Stimulated activated memory B cell treated with anti-CD40 and anti-IgM and Interleukin-4, amounts not matched to agents 10 μg/mL and 1 μg/mL and 100 μg/mL, for 72 hours (primary cell): ENCODE results near the gene PUM1.
A peak's percentile ranks its signal among the peaks of the same experiment; 100 is the strongest.
"Not testable (repeated sequence)": the region's sequence is repeated elsewhere in the genome, so short reads cannot be mapped to it uniquely, and the experiment has no call there.

Experiments used
- ATAC-seq: fragments of 150-1000 bp; cut with Tn5 transposase; 2 replicates; pipeline ENCODE4 v1.10.0; 2021
- H3K27ac Mint-ChIP-seq: one replicate; pipeline ENCODE4 v1.8.0; 2022; ENCODE audit warnings: mild to moderate bottlenecking, mixed read lengths
- H3K27me3 Mint-ChIP-seq: one replicate; pipeline ENCODE4 v1.8.0; 2022; ENCODE audit warnings: mixed read lengths
- H3K36me3 Mint-ChIP-seq: one replicate; pipeline ENCODE4 v1.8.0; 2022; ENCODE audit warnings: mixed read lengths
- H3K4me1 Mint-ChIP-seq: one replicate; pipeline ENCODE4 v1.8.0; 2022; ENCODE audit warnings: mixed read lengths
- H3K4me3 Mint-ChIP-seq: one replicate; pipeline ENCODE4 v1.8.0; 2022; ENCODE audit warnings: mild to moderate bottlenecking, moderate library complexity, mixed read lengths
- H3K9me3 Mint-ChIP-seq: one replicate; pipeline ENCODE4 v1.8.0; 2022; ENCODE audit warnings: mixed read lengths

PUM1 gene

GRCh38 chr1:31065310-31066217 is at the start of gene PUM1:
PUM1 (minus strand) TSS chr1:31065717; CDS start chr1:31059566, 6,151 bp downstream.
- H3K27me3 Mint-ChIP-seq, result no peaks in the 10 kb centered on the region
- H3K4me1 Mint-ChIP-seq, result peaks cover 37% of the 10 kb centered on the region
- peaks cover 4% of the 10 kb centered on the region for H3K36me3 Mint-ChIP-seq
- ATAC-seq, result peak; percentile 98
- peak within 1 kb of the TSS; percentile 99 for H3K27ac Mint-ChIP-seq
- H3K9me3 Mint-ChIP-seq, result no peaks in the 10 kb centered on the region
- peak within 1 kb of the TSS; percentile 98 for H3K4me3 Mint-ChIP-seq

GRCh38 chr1:31112266-31112935 is 46.9 kb upstream of the PUM1 start:
- no peaks in the 10 kb centered on the region for H3K9me3 Mint-ChIP-seq
- no peak overlapping the region for H3K4me3 Mint-ChIP-seq
- ATAC-seq, result no peak
- H3K27me3 Mint-ChIP-seq, result peaks cover 10% of the 10 kb centered on the region
- no peak overlapping the region for H3K27ac Mint-ChIP-seq
- no peaks in the 10 kb centered on the region for H3K36me3 Mint-ChIP-seq
- peaks cover 9% of the 10 kb centered on the region for H3K4me1 Mint-ChIP-seq

- H3K27me3 Mint-ChIP-seq, result peaks cover 10% of the 10 kb centered on the region
- no peak for ATAC-seq
- H3K4me1 Mint-ChIP-seq, result peaks cover 9% of the 10 kb centered on the region
- H3K36me3 Mint-ChIP-seq, result no peaks in the 10 kb centered on the region
- no peak overlapping the region for H3K4me3 Mint-ChIP-seq
- no peak overlapping the region for H3K27ac Mint-ChIP-seq
- no peaks in the 10 kb centered on the region for H3K9me3 Mint-ChIP-seq
Observed at GRCh38 chr1:31111290-31111951, 45.9 kb upstream of the PUM1 start.

- no peaks in the 10 kb centered on the region for H3K9me3 Mint-ChIP-seq
- H3K27me3 Mint-ChIP-seq, result peaks cover 5% of the 10 kb centered on the region
- H3K36me3 Mint-ChIP-seq, result no peaks in the 10 kb centered on the region
- no peak for ATAC-seq
- H3K27ac Mint-ChIP-seq, result no peak overlapping the region
- no peak overlapping the region for H3K4me3 Mint-ChIP-seq
- peaks cover 9% of the 10 kb centered on the region for H3K4me1 Mint-ChIP-seq
Observed at GRCh38 chr1:31110846-31111245, 45.3 kb upstream of the PUM1 start.

GRCh38 chr1:31108861-31109260 is 43.3 kb upstream of the PUM1 start:
- Mint-ChIP-seq H3K27me3 (no peaks in the 10 kb centered on the region), H3K36me3 (no peaks in the 10 kb centered on the region), H3K27ac (no peak overlapping the region), H3K4me1 (peaks cover 9% of the 10 kb centered on the region), H3K9me3 (no peaks in the 10 kb centered on the region), H3K4me3 (no peak overlapping the region)
- no peak for ATAC-seq

- Mint-ChIP-seq H3K4me3 (no peak overlapping the region), H3K27ac (no peak overlapping the region), H3K4me1 (peaks cover 10% of the 10 kb centered on the region), H3K9me3 (no peaks in the 10 kb centered on the region), H3K36me3 (no peaks in the 10 kb centered on the region), H3K27me3 (peaks cover 8% of the 10 kb centered on the region)
- no peak for ATAC-seq
Observed at GRCh38 chr1:31105646-31106045, 40.1 kb upstream of the PUM1 start.

GRCh38 chr1:31102501-31102950 is 37.0 kb upstream of the PUM1 start:
- Mint-ChIP-seq H3K27ac (no peak overlapping the region), H3K36me3 (no peaks in the 10 kb centered on the region), H3K4me3 (no peak overlapping the region), H3K4me1 (peaks cover 4% of the 10 kb centered on the region), H3K9me3 (no peaks in the 10 kb centered on the region), H3K27me3 (peaks cover 9% of the 10 kb centered on the region)
- ATAC-seq, result no peak

- Mint-ChIP-seq H3K27ac (no peak overlapping the region), H3K36me3 (no peaks in the 10 kb centered on the region), H3K9me3 (no peaks in the 10 kb centered on the region), H3K27me3 (peaks cover 9% of the 10 kb centered on the region), H3K4me1 (peaks cover 4% of the 10 kb centered on the region), H3K4me3 (no peak overlapping the region)
- ATAC-seq, result no peak
Observed at GRCh38 chr1:31101147-31101502, 35.6 kb upstream of the PUM1 start.

GRCh38 chr1:31099293-31100032 is 33.9 kb upstream of the PUM1 start:
- Mint-ChIP-seq H3K9me3 (no peaks in the 10 kb centered on the region), H3K27ac (no peak overlapping the region), H3K36me3 (no peaks in the 10 kb centered on the region), H3K27me3 (peaks cover 9% of the 10 kb centered on the region), H3K4me3 (no peak overlapping the region), H3K4me1 (peaks cover 4% of the 10 kb centered on the region)
- no peak for ATAC-seq

GRCh38 chr1:31095985-31096384 is 30.5 kb upstream of the PUM1 start:
- peaks cover 5% of the 10 kb centered on the region for H3K27me3 Mint-ChIP-seq
- no peak overlapping the region for H3K4me3 Mint-ChIP-seq
- H3K36me3 Mint-ChIP-seq, result no peaks in the 10 kb centered on the region
- ATAC-seq, result no peak
- no peaks in the 10 kb centered on the region for H3K9me3 Mint-ChIP-seq
- no peak overlapping the region for H3K27ac Mint-ChIP-seq
- H3K4me1 Mint-ChIP-seq, result peaks cover 4% of the 10 kb centered on the region

- no peak for ATAC-seq
- Mint-ChIP-seq H3K4me1 (peaks cover 1% of the 10 kb centered on the region), H3K4me3 (no peak overlapping the region), H3K9me3 (no peaks in the 10 kb centered on the region), H3K27ac (no peak overlapping the region), H3K36me3 (no peaks in the 10 kb centered on the region), H3K27me3 (no peaks in the 10 kb centered on the region)
Observed at GRCh38 chr1:31095298-31095981, 29.9 kb upstream of the PUM1 start.

- ATAC-seq, H3K9me3 Mint-ChIP-seq, H3K4me3 Mint-ChIP-seq, H3K27me3 Mint-ChIP-seq, H3K36me3 Mint-ChIP-seq, H3K27ac Mint-ChIP-seq, H3K4me1 Mint-ChIP-seq: not testable (repeated sequence)
Observed at GRCh38 chr1:31088081-31088480, 22.6 kb upstream of the PUM1 start.

- H3K36me3 Mint-ChIP-seq, result no peaks in the 10 kb centered on the region
- H3K27me3 Mint-ChIP-seq, result peaks cover 9% of the 10 kb centered on the region
- ATAC-seq, result no peak
- H3K4me1 Mint-ChIP-seq, result no peaks in the 10 kb centered on the region
- H3K27ac Mint-ChIP-seq, result no peak overlapping the region
- no peaks in the 10 kb centered on the region for H3K9me3 Mint-ChIP-seq
- no peak overlapping the region for H3K4me3 Mint-ChIP-seq
Observed at GRCh38 chr1:31084782-31085569, 19.5 kb upstream of the PUM1 start.

- Mint-ChIP-seq H3K9me3 (no peaks in the 10 kb centered on the region), H3K27ac (no peak overlapping the region), H3K27me3 (peaks cover 9% of the 10 kb centered on the region), H3K4me3 (no peak overlapping the region), H3K4me1 (no peaks in the 10 kb centered on the region), H3K36me3 (no peaks in the 10 kb centered on the region)
- ATAC-seq, result no peak
Observed at GRCh38 chr1:31082385-31082784, 16.9 kb upstream of the PUM1 start.
